Psoas muscle (tissue), 8 donors: ENCODE data around the gene ADIPOR2. TPM values are rescaled to one million over a fixed set of nuclear protein-coding genes. Genes with fewer than 3 reads are reported as not detected.

ENCODE experiments used
- ATAC-seq, 4 donors: fragments of 200-7000 bp; cut with Tn5 transposase; one replicate each; pipeline ENCODE4 v1.9.1; 2020; ENCODE audit warnings: moderate library complexity in 3 of 4, mild to moderate bottlenecking in 2 of 4
- DNase-seq, 2 donors: peaks; one replicate each; pipeline ENCODE4 v3.0.0-alpha.2; 2020
- H3K27ac ChIP-seq: fragments of 200-600 bp; one replicate; pipeline ENCODE4 v1.8.0; 2022
- H3K27me3 ChIP-seq, 3 donors: fragments of 200-600 bp in 1 of 3; one replicate each; pipeline versions ENCODE4 v1.6.1 to v1.8.0; 2013 to 2022; ENCODE audit warnings: low read length in 2 of 3, mild to moderate bottlenecking in 2 of 3, moderate library complexity in 1 of 3; ENCODE audit not compliant: insufficient read depth in 3 of 3
- H3K36me3 ChIP-seq, 2 donors: fragments of 200-600 bp in 1 of 2; one replicate each; pipeline versions ENCODE4 v1.6.1 to v1.8.0; 2013 to 2022; ENCODE audit warnings: low read depth in 1 of 2, mild to moderate bottlenecking in 1 of 2, moderate library complexity in 1 of 2; ENCODE audit not compliant: insufficient read depth in 1 of 2
- H3K4me1 ChIP-seq: fragments of 200-600 bp; one replicate; pipeline ENCODE4 v1.8.0; 2022
- H3K4me3 ChIP-seq: fragments of 200-600 bp; one replicate; pipeline ENCODE4 v1.8.0; 2022; ENCODE audit warnings: mild to moderate bottlenecking
- H3K9me3 ChIP-seq: fragments of 200-600 bp; one replicate; pipeline ENCODE4 v1.8.0; 2022
- WGBS, 3 donors: extraction: QIAGEN DNeasy Blood & Tissue Kit; methylation state at CpG; one replicate each; pipeline versions ENCODE4 v1.1.6 to v1.1.7; 2013; 5-methylcytosine and 5-hydroxymethylcytosine counted together
- intact Hi-C, 2 donors: fragments of 100-400 bp; cut with DNase I; formaldehyde crosslinking; loops; one replicate each; pipeline versions ENCODE4 v1.11.0 to v1.14.2; 2022
- polyA plus RNA-seq, 3 donors: library from polyadenylated mRNA; stranded (reverse); fragments of 200-250 nt; gene quantifications; one replicate each; pipeline ENCODE4 v1.2.3, GENCODE V29; 2013
- total RNA-seq, 4 donors: library from RNA; stranded (reverse); fragmentation: NEBNext Ultra II Directional in 2 of 4; extraction: Animal tissue kit (Norgen Biotek cat#: 25700) in 2 of 4; gene quantifications; one replicate each; pipeline versions ENCODE4 v1.2.1 to v1.2.4, GENCODE V29; 2021 to 2023
- TF ChIP-seq, protein P1 (sequence below): fragments of 200-600 bp; IDR thresholded peaks from one replicate; pipeline ENCODE4 v1.8.0; 2022; ENCODE audit warnings: antibody characterized with exemption
- donor health status: healthy with polysubstance abuse.
- donor health status: DM: no; HTN: no; CAD: no; lungs with moderate emphysema.
- donor health status: Bipolar disorder and iron deficiency.
- donor health status: healthy.
- donor health status: DM: yes; HTN: yes; CAD: no.
- donor health status: DM: no; HTN: no; CAD: no.
- donor health status: DM: no; HTN: no; CAD: no.
- donor health status: DM: yes; HTN: yes; CAD: no.

The ADIPOR2 gene
- total and polyA plus RNA-seq, 7 donors, result 28.6 to 52.1 (median 44.2) TPM

DNA sequence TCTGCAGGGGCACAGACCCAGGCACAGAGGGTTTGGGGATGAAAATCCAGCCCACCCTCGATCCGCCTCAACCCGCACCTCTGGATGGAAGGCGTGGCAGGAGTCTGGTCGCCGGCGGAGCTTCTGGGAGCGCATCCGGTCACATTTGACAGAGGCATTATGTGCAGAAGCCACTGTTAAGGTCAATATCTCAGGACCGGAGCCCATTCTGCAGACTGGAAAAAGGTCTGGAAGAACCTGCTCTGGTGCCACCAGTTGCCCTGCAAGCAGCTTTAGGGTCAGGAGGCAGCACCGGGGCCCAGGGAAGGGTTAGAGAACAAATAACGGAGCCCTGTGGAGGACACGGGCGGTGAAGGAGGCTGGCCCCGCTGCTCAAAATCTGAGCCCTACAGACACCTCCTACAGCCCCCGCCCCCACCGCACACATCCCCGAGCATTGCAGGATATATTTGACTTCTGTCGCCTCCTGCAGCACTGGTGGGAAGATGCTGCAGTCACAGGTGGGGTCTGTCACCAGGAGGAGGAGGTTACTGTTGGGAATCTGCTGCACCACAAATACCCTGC lies 104.4 kb downstream of the ADIPOR2 start:
- H3K36me3 ChIP-seq, result no peaks in the 10 kb centered on the region
- DNase-seq (no peak), ATAC-seq (no peak)
- H3K27ac ChIP-seq, result peak overlapping the region; percentile 80
- TF ChIP-seq, protein P1, sequence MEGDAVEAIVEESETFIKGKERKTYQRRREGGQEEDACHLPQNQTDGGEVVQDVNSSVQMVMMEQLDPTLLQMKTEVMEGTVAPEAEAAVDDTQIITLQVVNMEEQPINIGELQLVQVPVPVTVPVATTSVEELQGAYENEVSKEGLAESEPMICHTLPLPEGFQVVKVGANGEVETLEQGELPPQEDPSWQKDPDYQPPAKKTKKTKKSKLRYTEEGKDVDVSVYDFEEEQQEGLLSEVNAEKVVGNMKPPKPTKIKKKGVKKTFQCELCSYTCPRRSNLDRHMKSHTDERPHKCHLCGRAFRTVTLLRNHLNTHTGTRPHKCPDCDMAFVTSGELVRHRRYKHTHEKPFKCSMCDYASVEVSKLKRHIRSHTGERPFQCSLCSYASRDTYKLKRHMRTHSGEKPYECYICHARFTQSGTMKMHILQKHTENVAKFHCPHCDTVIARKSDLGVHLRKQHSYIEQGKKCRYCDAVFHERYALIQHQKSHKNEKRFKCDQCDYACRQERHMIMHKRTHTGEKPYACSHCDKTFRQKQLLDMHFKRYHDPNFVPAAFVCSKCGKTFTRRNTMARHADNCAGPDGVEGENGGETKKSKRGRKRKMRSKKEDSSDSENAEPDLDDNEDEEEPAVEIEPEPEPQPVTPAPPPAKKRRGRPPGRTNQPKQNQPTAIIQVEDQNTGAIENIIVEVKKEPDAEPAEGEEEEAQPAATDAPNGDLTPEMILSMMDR, result no peak
- H3K4me3 ChIP-seq, result peak overlapping the region; percentile 71
- 57 to 59% (median 59%) methylated on average over 19 of the region's 19 CpGs for WGBS, 3 donors
- H3K4me1 ChIP-seq, result peaks cover 17% of the 10 kb centered on the region
- no peaks in the 10 kb centered on the region for H3K27me3 ChIP-seq
- H3K9me3 ChIP-seq, result no peaks in the 10 kb centered on the region
- intact Hi-C loops, result loop anchor here in 1 of 2 donors (5.0 kb wide), 1 partner anchor 242 kb away; no protein-coding TSS in a partner anchor

DNA sequence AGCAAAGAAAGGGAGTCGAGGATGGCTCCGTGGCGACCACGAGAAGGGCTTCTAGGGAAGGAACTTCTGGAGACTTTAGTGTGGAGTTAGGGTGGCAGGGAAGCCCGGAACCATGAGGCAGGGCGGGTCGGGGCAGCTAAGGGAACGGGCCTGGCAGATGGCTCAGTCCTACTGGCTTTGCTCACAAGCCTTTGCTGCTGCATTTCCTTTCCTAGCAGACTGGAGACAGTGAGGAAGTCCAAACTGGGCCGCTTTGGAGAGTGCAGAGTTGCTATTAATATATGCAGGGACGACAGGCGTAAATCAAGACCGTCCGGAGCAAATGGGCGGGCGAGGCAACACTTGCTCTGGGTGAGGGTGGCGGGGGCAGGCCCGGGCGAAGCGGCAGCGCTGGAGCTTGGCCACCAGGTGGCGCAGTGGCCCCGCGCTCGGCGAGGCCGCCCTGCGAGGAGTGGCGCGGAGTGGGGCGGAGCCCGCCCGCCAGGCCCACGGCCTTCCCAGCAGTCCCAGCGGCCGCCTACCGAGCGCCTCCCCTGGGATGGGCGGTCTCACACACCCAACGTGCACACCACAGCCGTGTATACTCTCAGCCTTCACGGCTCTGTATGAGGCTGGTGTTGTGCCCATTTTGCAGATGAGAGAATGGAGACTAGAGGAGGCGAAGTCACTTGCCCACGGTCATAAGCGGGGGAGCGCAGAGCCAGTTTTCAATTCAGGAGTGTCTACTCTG lies 105.1 kb downstream of the ADIPOR2 start:
- no peaks in the 10 kb centered on the region for H3K36me3 ChIP-seq
- no peaks in the 10 kb centered on the region for H3K9me3 ChIP-seq
- WGBS, 3 donors, result 1 to 3% (median 2%) methylated on average over 39 to 45 of the region's 45 CpGs

DNA sequence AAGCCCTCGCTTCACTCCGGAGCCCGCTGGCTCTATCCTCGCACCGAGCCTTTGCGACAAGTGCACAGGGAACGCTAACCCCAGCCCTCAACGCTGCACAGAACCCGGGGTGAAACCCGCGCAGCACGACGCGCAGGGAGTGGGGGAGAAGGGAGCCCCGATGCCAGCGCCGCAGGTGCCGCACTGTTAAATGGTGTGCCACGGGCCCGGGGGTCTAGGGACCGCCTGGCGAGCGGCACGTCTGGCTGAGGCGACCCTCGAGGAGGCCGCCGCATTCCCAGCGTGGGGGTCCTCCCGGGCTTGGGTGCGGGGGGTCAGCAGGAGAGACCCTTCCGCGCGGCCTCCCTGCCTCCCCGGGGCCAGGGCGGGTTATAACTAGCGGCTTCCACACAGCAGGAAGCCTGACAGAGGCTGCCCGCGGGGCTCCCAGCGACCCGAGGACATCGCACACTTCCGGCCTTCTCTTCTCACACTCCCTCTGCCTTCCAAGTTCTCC lies 105.7 kb downstream of the ADIPOR2 start:
- Histone ChIP-seq H3K4me3 (peak overlapping the region; percentile 71), H3K36me3 (no peaks in the 10 kb centered on the region), H3K4me1 (peaks cover 17% of the 10 kb centered on the region), H3K27me3 (no peaks in the 10 kb centered on the region), H3K9me3 (no peaks in the 10 kb centered on the region), H3K27ac (peak overlapping the region; percentile 73)
- TF ChIP-seq, protein P1, result no peak
- DNase-seq (peak; percentile 54 to 73), ATAC-seq (peak; percentile 4 to 33 (median 11))
- WGBS, 3 donors, result 4 to 9% (median 9%) methylated on average over 38 to 43 of the region's 43 CpGs
- intact Hi-C loops, result loop anchor here (1.0 to 5.0 kb wide), 2 partner anchors 144 to 241 kb away; no protein-coding TSS in a partner anchor

More for the DNA sequence above, 105.1 kb downstream of the ADIPOR2 start:
- peaks cover 17% of the 10 kb centered on the region for H3K4me1 ChIP-seq
- H3K4me3 ChIP-seq, result peak overlapping the region; percentile 71
- DNase-seq (peak; percentile 94 to 97), ATAC-seq (peak; percentile 90 to 92 (median 92))
- H3K27me3 ChIP-seq, result no peaks in the 10 kb centered on the region
- intact Hi-C loops, result loop anchor here (1.0 to 5.0 kb wide), 2 partner anchors 144 to 241 kb away; no protein-coding TSS in a partner anchor
- TF ChIP-seq, protein P1, result peak; percentile 99
- peak overlapping the region; percentile 80 for H3K27ac ChIP-seq

DNA sequence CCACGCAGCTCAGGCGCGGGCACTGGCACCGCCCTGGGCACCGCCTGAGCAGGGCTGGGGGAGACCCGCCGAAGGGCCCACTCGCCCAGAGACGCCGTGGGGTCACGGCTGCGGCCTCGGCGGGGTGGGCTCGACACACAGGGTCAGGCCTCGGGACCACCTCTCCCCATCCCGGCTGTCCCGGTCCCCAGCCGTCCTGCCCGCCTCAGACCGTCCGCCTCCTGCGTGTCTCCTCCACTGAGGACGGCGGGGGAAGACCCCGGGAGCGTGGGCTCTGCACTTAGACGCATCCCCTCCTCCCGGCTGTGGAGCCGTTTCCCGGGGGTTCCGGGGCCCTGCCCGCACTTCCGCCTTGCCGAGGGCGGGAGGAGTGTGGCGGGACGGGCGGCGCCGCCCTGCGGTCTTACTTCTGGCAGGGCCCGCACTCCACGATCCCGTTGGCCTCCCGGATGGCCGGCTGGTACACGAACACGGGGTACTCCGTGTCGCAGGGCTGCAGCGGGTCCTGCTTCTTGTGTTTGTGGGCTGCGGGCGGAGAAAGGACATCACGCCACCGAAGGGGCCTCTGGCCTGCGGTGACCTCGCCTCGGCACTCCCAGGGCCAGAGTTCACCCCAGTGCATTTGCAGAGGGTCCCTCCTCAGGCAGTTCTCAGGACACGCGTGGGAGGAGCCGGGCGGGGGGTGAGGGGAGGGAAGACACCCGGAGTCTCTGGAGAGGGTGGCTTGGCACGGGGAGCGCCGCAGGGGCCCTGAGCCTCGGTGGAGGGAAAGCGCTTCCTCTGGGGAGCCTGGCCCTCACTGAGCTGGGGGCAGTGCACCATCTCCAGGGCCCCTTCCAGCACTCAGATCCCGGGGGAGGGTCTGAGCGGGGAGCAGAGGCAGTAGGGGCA lies 106.4 kb downstream of the ADIPOR2 start:
- WGBS, 3 donors, result 35 to 53% (median 38%) methylated on average over 68 to 71 of the region's 71 CpGs
- no peaks in the 10 kb centered on the region for H3K27me3 ChIP-seq
- intact Hi-C loops, result loop anchor here in 1 of 2 donors (5.0 kb wide), 1 partner anchor 240 kb away; no protein-coding TSS in a partner anchor
- ATAC-seq, result peak in 3 of 4 donors; percentile 3 to 28 (median 6)
- peak overlapping the region; percentile 73 for H3K27ac ChIP-seq
- peak; percentile 57 to 79 for DNase-seq
- H3K36me3 ChIP-seq, result no peaks in the 10 kb centered on the region
- peak overlapping the region; percentile 71 for H3K4me3 ChIP-seq
- H3K4me1 ChIP-seq, result peaks cover 17% of the 10 kb centered on the region
- no peaks in the 10 kb centered on the region for H3K9me3 ChIP-seq
- TF ChIP-seq, protein P1, result no peak
